SK-N-SH treated with all-trans-retinoic acid at 6 μM for 48 hours (cell line): ENCODE results near the gene SCCPDH.
"Not testable (repeated sequence)": the region's sequence is repeated elsewhere in the genome, so short reads cannot be mapped to it uniquely, and the experiment has no call there.

ENCODE experiments used
- ATAC-seq: fragments of 200-7000 bp; cut with Tn5 transposase; 3 replicates; pipeline ENCODE4 v1.9.1; 2020; ENCODE audit warnings: mild to moderate bottlenecking, moderate library complexity
- ARNTL ChIP-seq: fragments of 450-650 bp; formaldehyde crosslinking; IDR thresholded peaks from 2 replicates; pipeline ENCODE4 v1.5.0; 2020; ENCODE audit warnings: low read depth, mild to moderate bottlenecking, moderate library complexity, borderline replicate concordance
- BACH2 ChIP-seq: fragments of 250-450 bp; sonication (Bioruptor Pico); IDR thresholded peaks from 2 replicates; pipeline ENCODE4 v1.9.0; 2021; ENCODE audit warnings: mild to moderate bottlenecking, borderline replicate concordance
- CSDC2 ChIP-seq: fragments of 250-450 bp; sonication (Bioruptor Pico); IDR thresholded peaks from 2 replicates; pipeline ENCODE4 v1.5.0; 2020; ENCODE audit warnings: mild to moderate bottlenecking, moderate library complexity
- CSRNP3 ChIP-seq: fragments of 250-450 bp; sonication (Bioruptor Pico); IDR thresholded peaks from 2 replicates; pipeline ENCODE4 v1.5.1; 2021; ENCODE audit warnings: mild to moderate bottlenecking, moderate library complexity
- ESRRG ChIP-seq: fragments of 250-450 bp; sonication (Bioruptor Pico); IDR thresholded peaks from 2 replicates; pipeline ENCODE4 v1.6.1; 2021; ENCODE audit warnings: mild to moderate bottlenecking
- GLIS3 ChIP-seq: fragments of 250-450 bp; sonication (Bioruptor Pico); IDR thresholded peaks from 2 replicates; pipeline ENCODE4 v1.5.0; 2020; ENCODE audit warnings: mild to moderate bottlenecking, moderate library complexity
- ISL1 ChIP-seq: fragments of 250-450 bp; sonication (Bioruptor Pico); IDR thresholded peaks from 2 replicates; pipeline ENCODE4 v2.1.2; 2022; ENCODE audit warnings: mild to moderate bottlenecking, moderate library complexity
- OSR1 ChIP-seq: fragments of 250-450 bp; sonication (Bioruptor Pico); IDR thresholded peaks from 2 replicates; pipeline ENCODE4 v1.8.0; 2022; ENCODE audit warnings: moderate library complexity, mild to moderate bottlenecking, inconsistent platforms
- PATZ1 ChIP-seq: fragments of 250-450 bp; sonication (Bioruptor Pico); IDR thresholded peaks from 2 replicates; pipeline ENCODE4 v1.8.0; 2020; ENCODE audit warnings: mild to moderate bottlenecking, moderate library complexity, borderline replicate concordance
- PPARA ChIP-seq: fragments of 250-450 bp; sonication (Bioruptor Pico); IDR thresholded peaks from 2 replicates; pipeline ENCODE4 v1.5.0; 2020; ENCODE audit warnings: mild to moderate bottlenecking, borderline replicate concordance
- RARB ChIP-seq: fragments of 250-450 bp; sonication (Bioruptor Pico); IDR thresholded peaks from 2 replicates; pipeline ENCODE4 v1.8.0; 2021; ENCODE audit warnings: mild to moderate bottlenecking, moderate library complexity
- SNAI2 ChIP-seq: fragments of 250-450 bp; sonication (Bioruptor Pico); IDR thresholded peaks from 2 replicates; pipeline ENCODE4 v1.5.0; 2020; ENCODE audit warnings: mild to moderate bottlenecking, moderate library complexity
- TCF4 ChIP-seq: fragments of 250-450 bp; sonication (Bioruptor Pico); IDR thresholded peaks from 2 replicates; pipeline ENCODE4 v1.8.0; 2021; ENCODE audit warnings: mild to moderate bottlenecking, moderate library complexity, borderline replicate concordance
- TOX ChIP-seq: fragments of 250-450 bp; sonication (Bioruptor Pico); IDR thresholded peaks from 2 replicates; pipeline ENCODE4 v1.8.0; 2021; ENCODE audit warnings: mild to moderate bottlenecking, moderate library complexity, borderline replicate concordance
- TSHZ2 ChIP-seq: fragments of 250-450 bp; sonication (Bioruptor Pico); IDR thresholded peaks from 2 replicates; pipeline ENCODE4 v1.5.0; 2020; ENCODE audit warnings: mild to moderate bottlenecking, moderate library complexity
- ZC3H10 ChIP-seq: fragments of 250-450 bp; sonication (Bioruptor Pico); IDR thresholded peaks from 2 replicates; pipeline ENCODE4 v1.5.1; 2021; ENCODE audit warnings: mild to moderate bottlenecking, moderate library complexity
- ZFP3 ChIP-seq: fragments of 250-450 bp; sonication (Bioruptor Pico); IDR thresholded peaks from 2 replicates; pipeline ENCODE4 v1.5.0; 2020; ENCODE audit warnings: mild to moderate bottlenecking, moderate library complexity
- ZFP30 ChIP-seq: fragments of 450-650 bp; formaldehyde crosslinking; IDR thresholded peaks from 2 replicates; pipeline ENCODE4 v1.5.0; 2022; ENCODE audit warnings: mild to moderate bottlenecking, moderate library complexity
- ZNF565 ChIP-seq: fragments of 450-650 bp; formaldehyde crosslinking; conservative IDR thresholded peaks from 2 replicates; pipeline ENCODE4 v1.5.0; 2020; ENCODE audit warnings: low read depth, mild to moderate bottlenecking, moderate library complexity
- ZNF8 ChIP-seq: fragments of 450-650 bp; formaldehyde crosslinking; IDR thresholded peaks from 2 replicates; pipeline ENCODE4 v1.5.0; 2020; ENCODE audit warnings: mild to moderate bottlenecking, moderate library complexity
- TF ChIP-seq, protein P1 (sequence below): fragments of 250-450 bp; sonication (Bioruptor Pico); IDR thresholded peaks from 2 replicates; pipeline ENCODE4 v1.5.1; 2020; ENCODE audit warnings: low read depth, mild to moderate bottlenecking, moderate library complexity

Gene SCCPDH

GRCh38 chr1:246728311-246728710 is 4.1 kb downstream of the SCCPDH start (continued):
- TF ChIP-seq PATZ1 (CRISPR knock-in tag): no peak

DNA sequence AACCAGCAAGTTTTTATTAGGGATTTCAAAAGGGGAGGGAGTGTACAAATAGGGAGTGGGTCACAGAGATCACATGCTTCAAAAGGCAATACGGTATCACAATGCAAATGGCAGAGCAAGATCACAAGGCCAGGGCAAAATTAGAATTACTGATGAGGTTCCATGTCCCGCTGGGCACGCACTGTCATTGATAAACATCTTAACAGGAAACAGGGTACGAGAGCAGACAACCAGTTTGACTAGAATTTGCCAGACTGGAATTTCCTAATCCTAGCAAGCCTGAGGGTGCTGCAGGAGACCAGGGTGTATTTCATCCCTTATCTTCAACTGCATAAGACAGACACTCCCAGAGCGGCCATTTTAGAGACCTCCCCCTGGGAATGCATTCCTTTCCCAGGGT is 4.8 kb downstream of the SCCPDH start:
- ATAC-seq: not testable (repeated sequence)

DNA sequence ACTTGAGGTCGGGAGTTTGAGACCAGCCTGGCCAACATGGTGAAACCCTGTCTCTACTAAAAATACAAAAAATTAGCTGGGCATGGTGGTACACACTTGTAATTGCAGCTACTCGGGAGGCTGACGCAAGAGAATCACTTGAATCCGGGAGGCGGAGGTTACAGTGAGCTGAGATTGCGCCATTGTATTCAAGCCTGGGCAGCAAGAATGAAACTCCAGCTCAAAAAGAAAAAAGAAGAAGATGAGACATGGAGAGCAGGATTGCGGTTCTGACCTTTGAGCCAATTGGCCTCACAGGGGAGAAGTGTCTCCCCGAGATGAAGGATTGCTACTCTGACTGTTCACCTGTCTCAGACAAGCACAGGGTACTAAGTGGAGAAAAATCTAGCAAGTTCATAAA is 6.6 kb downstream of the SCCPDH start:
- TF ChIP-seq BACH2 (CRISPR knock-in tag) (no peak), ESRRG (CRISPR knock-in tag) (no peak), OSR1 (CRISPR knock-in tag) (no peak), GLIS3 (no peak), ZFP3 (CRISPR knock-in tag) (no peak), CSDC2 (no peak), TCF4 (CRISPR knock-in tag) (no peak), SNAI2 (CRISPR knock-in tag) (no peak), ZC3H10 (CRISPR knock-in tag) (no peak), PPARA (CRISPR knock-in tag) (no peak), ISL1 (CRISPR knock-in tag) (no peak), RARB (CRISPR knock-in tag) (no peak), ZNF8 (CRISPR knock-in tag) (no peak), TOX (CRISPR knock-in tag) (no peak), ZNF565 (no peak)

GRCh38 chr1:246731873-246732272 is 7.7 kb downstream of the SCCPDH start:
- not testable (repeated sequence) for ATAC-seq

More for the DNA sequence above, 6.6 kb downstream of the SCCPDH start:
- ATAC-seq: no peak

DNA sequence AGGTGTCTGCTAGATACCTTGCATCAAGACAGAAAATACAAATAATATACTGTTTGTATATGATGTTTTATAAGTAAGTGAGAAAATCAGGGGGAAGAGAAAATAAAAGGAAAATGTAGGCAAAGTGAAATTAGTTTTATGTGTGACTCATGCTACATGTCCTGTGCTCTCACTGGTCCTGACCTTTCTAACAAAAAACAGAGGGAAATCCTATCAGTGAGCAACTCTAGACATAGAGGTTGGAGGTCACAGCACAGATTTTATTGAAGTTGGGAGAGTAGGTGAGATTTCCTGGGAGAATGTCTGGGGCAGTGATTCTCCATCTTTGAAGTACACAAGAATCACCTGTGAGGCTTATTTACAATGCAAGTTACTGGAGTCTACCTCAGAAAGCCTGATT is 9.5 kb downstream of the SCCPDH start:
- no peak for ATAC-seq
- no peak for TF ChIP-seq TCF4 (CRISPR knock-in tag)
- TF ChIP-seq ZFP30: no peak
- TF ChIP-seq ZNF565: no peak
- no peak for TF ChIP-seq PPARA (CRISPR knock-in tag)
- TF ChIP-seq PATZ1 (CRISPR knock-in tag): no peak
- TF ChIP-seq CSDC2: no peak
- TF ChIP-seq ISL1 (CRISPR knock-in tag): no peak
- TF ChIP-seq ZC3H10 (CRISPR knock-in tag): no peak
- TF ChIP-seq GLIS3: no peak
- TF ChIP-seq TOX (CRISPR knock-in tag): no peak
- no peak for TF ChIP-seq TSHZ2 (CRISPR knock-in tag)
- no peak for TF ChIP-seq BACH2 (CRISPR knock-in tag)
- TF ChIP-seq, all 23 proteins: peak for 0

DNA sequence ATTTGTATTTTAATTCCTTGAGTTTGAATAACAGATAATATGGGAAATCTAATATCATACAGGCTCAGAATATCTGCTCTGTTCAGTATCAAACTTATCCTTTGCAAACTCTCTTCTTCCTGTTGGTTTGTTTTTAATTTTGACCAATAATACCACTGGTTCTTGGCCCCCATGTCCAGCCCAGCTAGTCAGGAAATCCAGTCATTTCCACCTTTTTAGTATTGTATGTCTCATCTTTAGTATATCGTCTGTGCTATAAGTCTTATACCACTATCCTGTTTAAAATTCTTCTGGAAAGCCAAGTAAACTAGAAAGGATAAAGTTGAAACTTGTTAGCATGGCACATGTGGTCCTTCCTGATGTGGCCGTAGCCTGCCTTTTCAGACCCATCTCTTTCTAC is 10.7 kb downstream of the SCCPDH start:
- ATAC-seq: no peak
- no peak for TF ChIP-seq ZFP30
- no peak for TF ChIP-seq CSRNP3
- TF ChIP-seq RARB (CRISPR knock-in tag): no peak
- no peak for TF ChIP-seq PPARA (CRISPR knock-in tag)
- TF ChIP-seq ARNTL (CRISPR knock-in tag): no peak
- no peak for TF ChIP-seq ESRRG (CRISPR knock-in tag)
- TF ChIP-seq ZC3H10 (CRISPR knock-in tag): no peak
- no peak for TF ChIP-seq BACH2 (CRISPR knock-in tag)
- no peak for TF ChIP-seq SNAI2 (CRISPR knock-in tag)
- no peak for TF ChIP-seq ISL1 (CRISPR knock-in tag)
- TF ChIP-seq, protein P1, sequence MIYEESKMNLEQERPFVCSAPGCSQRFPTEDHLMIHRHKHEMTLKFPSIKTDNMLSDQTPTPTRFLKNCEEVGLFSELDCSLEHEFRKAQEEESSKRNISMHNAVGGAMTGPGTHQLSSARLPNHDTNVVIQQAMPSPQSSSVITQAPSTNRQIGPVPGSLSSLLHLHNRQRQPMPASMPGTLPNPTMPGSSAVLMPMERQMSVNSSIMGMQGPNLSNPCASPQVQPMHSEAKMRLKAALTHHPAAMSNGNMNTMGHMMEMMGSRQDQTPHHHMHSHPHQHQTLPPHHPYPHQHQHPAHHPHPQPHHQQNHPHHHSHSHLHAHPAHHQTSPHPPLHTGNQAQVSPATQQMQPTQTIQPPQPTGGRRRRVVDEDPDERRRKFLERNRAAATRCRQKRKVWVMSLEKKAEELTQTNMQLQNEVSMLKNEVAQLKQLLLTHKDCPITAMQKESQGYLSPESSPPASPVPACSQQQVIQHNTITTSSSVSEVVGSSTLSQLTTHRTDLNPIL: no peak
